HEK293 (cell line): ENCODE data around the gene FOXA2.

ENCODE experiments used
- CTCF ChIA-PET: fragments of 350-600 bp; formaldehyde crosslinking; extraction: SDS; loops from one replicate; lab custom pipeline; 2021; ENCODE audit warnings: antibody characterized with exemption; lab: Yijun Ruan, JAX
- POLR2A ChIA-PET: fragments of 300-600 bp; formaldehyde crosslinking; extraction: SDS; loops from one replicate; lab custom pipeline; 2020; ENCODE audit warnings: antibody characterized with exemption, inconsistent platforms; lab: Yijun Ruan, JAX
- H3K27ac ChIP-seq: fragments of 200-500 bp; sonication (Bioruptor generic); 2 replicates; pipeline ENCODE4 v1.5.1; 2014; ENCODE audit warnings: low read depth, low read length, control low read depth, inconsistent platforms; ENCODE audit errors: extremely low read depth
- H3K36me3 ChIP-seq, 2 experiments: fragments of 200-500 bp in 1 of 2; sonication (Bioruptor generic) in 1 of 2; 1 replicate in 1 of 2; 2 replicates in 1 of 2; pipeline ENCODE4 v1.5.1; 2014 to 2017; ENCODE audit warnings: inconsistent platforms in 2 of 2, low read length in 2 of 2; ENCODE audit not compliant: control insufficient read depth in 2 of 2, insufficient read depth in 1 of 2
- H3K4me1 ChIP-seq: fragments of 200-500 bp; sonication (Bioruptor generic); 2 replicates; pipeline ENCODE4 v1.5.1; 2014; ENCODE audit warnings: mild to moderate bottlenecking, low read length, inconsistent platforms; ENCODE audit not compliant: control insufficient read depth, insufficient read depth
- H3K4me3 ChIP-seq: 2 replicates; pipeline ENCODE4 v1.5.1; 2011; ENCODE audit warnings: low read depth, mild to moderate bottlenecking, control low read depth, low read length, moderate library complexity
- H3K9me3 ChIP-seq: fragments of 200-500 bp; sonication (Bioruptor generic); 2 replicates; pipeline ENCODE4 v1.5.1; 2014; ENCODE audit warnings: low read depth, low read length, inconsistent platforms; ENCODE audit not compliant: control insufficient read depth, insufficient read depth
- BCL11B ChIP-seq: fragments of 450-650 bp; formaldehyde crosslinking; IDR thresholded peaks from 2 replicates; pipeline ENCODE4 v1.5.1; 2016; ENCODE audit warnings: low read depth, missing biosample characterization, missing genetic modification characterization
- GFI1B ChIP-seq: fragments of 450-650 bp; formaldehyde crosslinking; IDR thresholded peaks from 2 replicates; pipeline ENCODE4 v1.5.1; 2016; ENCODE audit warnings: missing biosample characterization, missing genetic modification characterization
- HOXD13 ChIP-seq: sonication (generic); formaldehyde crosslinking; IDR thresholded peaks from 2 replicates; pipeline ENCODE4 v1.8.0; 2022; ENCODE audit warnings: missing genetic modification reagents, borderline replicate concordance
- MEIS1 ChIP-seq: sonication (generic); formaldehyde crosslinking; IDR thresholded peaks from 2 replicates; pipeline ENCODE4 v1.8.1; 2022; ENCODE audit warnings: missing genetic modification reagents, mild to moderate bottlenecking, borderline replicate concordance
- MZF1 ChIP-seq: fragments of 450-650 bp; formaldehyde crosslinking; IDR thresholded peaks from 2 replicates; pipeline ENCODE4 v1.5.1; 2017; ENCODE audit warnings: missing biosample characterization, missing genetic modification characterization, borderline replicate concordance
- SCRT2 ChIP-seq: fragments of 450-650 bp; formaldehyde crosslinking; IDR thresholded peaks from 2 replicates; pipeline ENCODE4 v1.5.1; 2016; ENCODE audit warnings: missing biosample characterization, missing genetic modification characterization
- SETDB1 ChIP-seq: IDR thresholded peaks from one replicate; pipeline ENCODE4 v1.6.1; 2017; ENCODE audit warnings: mild to moderate bottlenecking, low read length, moderate library complexity, mixed read lengths; ENCODE audit not compliant: insufficient read length
- ZNF114 ChIP-seq: fragments of 450-650 bp; formaldehyde crosslinking; IDR thresholded peaks from 2 replicates; pipeline ENCODE4 v1.5.0; 2017; ENCODE audit warnings: missing biosample characterization, missing genetic modification characterization
- ZNF133 ChIP-seq: fragments of 450-650 bp; formaldehyde crosslinking; IDR thresholded peaks from 2 replicates; pipeline ENCODE4 v1.5.1; 2016; ENCODE audit warnings: missing biosample characterization, missing genetic modification characterization
- ZNF214 ChIP-seq: fragments of 450-650 bp; formaldehyde crosslinking; IDR thresholded peaks from 2 replicates; pipeline ENCODE4 v1.5.1; 2017; ENCODE audit warnings: missing biosample characterization, mild to moderate bottlenecking, missing genetic modification characterization, borderline replicate concordance
- ZNF248 ChIP-seq: fragments of 450-650 bp; formaldehyde crosslinking; IDR thresholded peaks from 2 replicates; pipeline ENCODE4 v1.5.1; 2017; ENCODE audit warnings: missing biosample characterization, missing genetic modification characterization
- ZNF341 ChIP-seq: fragments of 450-650 bp; formaldehyde crosslinking; IDR thresholded peaks from 2 replicates; pipeline ENCODE4; 2016; ENCODE audit warnings: low read depth, missing biosample characterization, missing genetic modification characterization
- ZNF626 ChIP-seq: fragments of 450-650 bp; sonication (Bioruptor Pico); formaldehyde crosslinking; IDR thresholded peaks from 2 replicates; pipeline ENCODE4 v1.5.1; 2018; ENCODE audit warnings: missing biosample characterization, missing genetic modification characterization, inconsistent platforms
- ZNF776 ChIP-seq: fragments of 450-650 bp; formaldehyde crosslinking; IDR thresholded peaks from 2 replicates; pipeline ENCODE4 v1.5.0; 2017; ENCODE audit warnings: missing biosample characterization, missing genetic modification characterization, borderline replicate concordance
- ZNF777 ChIP-seq: fragments of 450-650 bp; formaldehyde crosslinking; IDR thresholded peaks from 2 replicates; pipeline ENCODE4 v1.5.1; 2017; ENCODE audit warnings: missing biosample characterization, missing genetic modification characterization, borderline replicate concordance
- ZNF792 ChIP-seq: fragments of 450-650 bp; formaldehyde crosslinking; IDR thresholded peaks from 2 replicates; pipeline ENCODE4 v1.5.1; 2016; ENCODE audit warnings: missing biosample characterization, missing genetic modification characterization
- ZNF843 ChIP-seq: fragments of 450-650 bp; formaldehyde crosslinking; IDR thresholded peaks from 2 replicates; pipeline ENCODE4 v1.5.1; 2016; ENCODE audit warnings: missing biosample characterization, missing genetic modification characterization
- TF ChIP-seq, protein P1 (sequence below): fragments of 450-650 bp; formaldehyde crosslinking; IDR thresholded peaks from 2 replicates; pipeline ENCODE4 v1.5.1; 2016; ENCODE audit warnings: missing biosample characterization, missing genetic modification characterization, borderline replicate concordance
- TF ChIP-seq, protein P2 (sequence below): fragments of 450-650 bp; formaldehyde crosslinking; conservative IDR thresholded peaks from 2 replicates; pipeline ENCODE4 v1.5.1; 2016; ENCODE audit warnings: low read depth, missing biosample characterization, missing genetic modification characterization

The FOXA2 gene

DNA sequence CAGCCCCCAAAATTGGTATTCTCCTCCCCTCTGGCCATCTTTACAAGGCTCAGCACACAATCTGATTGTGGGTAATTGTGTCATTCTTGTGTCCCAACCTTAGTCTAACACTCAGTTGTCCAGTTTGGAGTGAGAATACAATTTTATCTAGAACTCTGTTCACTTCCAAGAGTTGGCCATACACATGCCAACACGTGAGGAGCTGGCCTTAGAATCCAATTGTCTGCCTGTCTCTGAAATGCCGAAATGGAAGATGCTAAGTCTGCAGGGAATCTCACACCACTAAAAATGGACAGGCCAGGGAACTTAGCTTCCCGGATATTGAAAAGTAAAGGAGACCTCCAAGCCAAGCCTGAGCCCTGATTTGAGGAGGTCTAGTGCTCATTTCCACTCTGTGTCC, 12.3 kb downstream of the FOXA2 start:
- no peak overlapping the region for H3K4me3 ChIP-seq
- H3K9me3 ChIP-seq, result no peaks in the 10 kb centered on the region
- no peak overlapping the region for H3K27ac ChIP-seq
- TF ChIP-seq ZNF776 (no peak), ZNF133 (no peak)
- peaks cover 12% of the 10 kb centered on the region for H3K4me1 ChIP-seq
- POLR2A ChIA-PET, result no interaction called here
- no peaks in the 10 kb centered on the region for H3K36me3 ChIP-seq
- CTCF ChIA-PET, result interaction anchor here (0.5 to 1.4 kb wide), 2 partner anchors 14 to 258 kb away, joined by 3 to 9 read pairs; no protein-coding TSS in a partner anchor

DNA sequence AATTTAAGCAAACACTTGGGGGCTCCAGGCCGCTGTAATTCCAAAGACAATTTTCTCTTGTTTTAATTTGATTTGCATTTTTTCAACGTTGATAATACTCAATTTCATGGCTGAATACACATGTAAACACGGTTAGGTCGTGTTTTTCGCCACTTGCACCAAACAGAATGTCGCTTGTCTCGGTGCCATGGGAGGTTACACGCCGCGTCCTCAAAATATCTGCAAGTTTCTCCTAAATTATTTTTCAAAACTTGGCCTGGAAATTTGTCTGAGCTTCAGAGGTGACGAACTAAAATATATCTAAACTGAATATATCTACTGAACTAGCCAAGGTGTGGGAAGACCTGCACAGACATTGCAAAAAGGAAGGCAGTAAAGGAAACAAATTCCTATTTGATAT, 15.0 kb downstream of the FOXA2 start:
- Histone ChIP-seq H3K36me3 (no peaks in the 10 kb centered on the region), H3K4me1 (no peaks in the 10 kb centered on the region), H3K27ac (no peak overlapping the region), H3K4me3 (no peak overlapping the region), H3K9me3 (no peaks in the 10 kb centered on the region)
- TF ChIP-seq ZNF626 (tag by site-specific recombination), result no peak
- TF ChIP-seq, protein P1, sequence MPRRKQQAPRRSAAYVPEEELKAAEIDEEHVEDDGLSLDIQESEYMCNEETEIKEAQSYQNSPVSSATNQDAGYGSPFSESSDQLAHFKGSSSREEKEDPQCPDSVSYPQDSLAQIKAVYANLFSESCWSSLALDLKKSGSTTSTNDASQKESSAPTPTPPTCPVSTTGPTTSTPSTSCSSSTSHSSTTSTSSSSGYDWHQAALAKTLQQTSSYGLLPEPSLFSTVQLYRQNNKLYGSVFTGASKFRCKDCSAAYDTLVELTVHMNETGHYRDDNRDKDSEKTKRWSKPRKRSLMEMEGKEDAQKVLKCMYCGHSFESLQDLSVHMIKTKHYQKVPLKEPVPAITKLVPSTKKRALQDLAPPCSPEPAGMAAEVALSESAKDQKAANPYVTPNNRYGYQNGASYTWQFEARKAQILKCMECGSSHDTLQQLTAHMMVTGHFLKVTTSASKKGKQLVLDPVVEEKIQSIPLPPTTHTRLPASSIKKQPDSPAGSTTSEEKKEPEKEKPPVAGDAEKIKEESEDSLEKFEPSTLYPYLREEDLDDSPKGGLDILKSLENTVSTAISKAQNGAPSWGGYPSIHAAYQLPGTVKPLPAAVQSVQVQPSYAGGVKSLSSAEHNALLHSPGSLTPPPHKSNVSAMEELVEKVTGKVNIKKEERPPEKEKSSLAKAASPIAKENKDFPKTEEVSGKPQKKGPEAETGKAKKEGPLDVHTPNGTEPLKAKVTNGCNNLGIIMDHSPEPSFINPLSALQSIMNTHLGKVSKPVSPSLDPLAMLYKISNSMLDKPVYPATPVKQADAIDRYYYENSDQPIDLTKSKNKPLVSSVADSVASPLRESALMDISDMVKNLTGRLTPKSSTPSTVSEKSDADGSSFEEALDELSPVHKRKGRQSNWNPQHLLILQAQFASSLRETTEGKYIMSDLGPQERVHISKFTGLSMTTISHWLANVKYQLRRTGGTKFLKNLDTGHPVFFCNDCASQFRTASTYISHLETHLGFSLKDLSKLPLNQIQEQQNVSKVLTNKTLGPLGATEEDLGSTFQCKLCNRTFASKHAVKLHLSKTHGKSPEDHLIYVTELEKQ (tag by site-specific recombination), result no peak
- no peak for TF ChIP-seq ZNF341 (tag by site-specific recombination)
- TF ChIP-seq HOXD13 (CRISPR knock-in tag), result no peak
- no peak for TF ChIP-seq ZNF843 (tag by site-specific recombination)
- TF ChIP-seq, protein P2, sequence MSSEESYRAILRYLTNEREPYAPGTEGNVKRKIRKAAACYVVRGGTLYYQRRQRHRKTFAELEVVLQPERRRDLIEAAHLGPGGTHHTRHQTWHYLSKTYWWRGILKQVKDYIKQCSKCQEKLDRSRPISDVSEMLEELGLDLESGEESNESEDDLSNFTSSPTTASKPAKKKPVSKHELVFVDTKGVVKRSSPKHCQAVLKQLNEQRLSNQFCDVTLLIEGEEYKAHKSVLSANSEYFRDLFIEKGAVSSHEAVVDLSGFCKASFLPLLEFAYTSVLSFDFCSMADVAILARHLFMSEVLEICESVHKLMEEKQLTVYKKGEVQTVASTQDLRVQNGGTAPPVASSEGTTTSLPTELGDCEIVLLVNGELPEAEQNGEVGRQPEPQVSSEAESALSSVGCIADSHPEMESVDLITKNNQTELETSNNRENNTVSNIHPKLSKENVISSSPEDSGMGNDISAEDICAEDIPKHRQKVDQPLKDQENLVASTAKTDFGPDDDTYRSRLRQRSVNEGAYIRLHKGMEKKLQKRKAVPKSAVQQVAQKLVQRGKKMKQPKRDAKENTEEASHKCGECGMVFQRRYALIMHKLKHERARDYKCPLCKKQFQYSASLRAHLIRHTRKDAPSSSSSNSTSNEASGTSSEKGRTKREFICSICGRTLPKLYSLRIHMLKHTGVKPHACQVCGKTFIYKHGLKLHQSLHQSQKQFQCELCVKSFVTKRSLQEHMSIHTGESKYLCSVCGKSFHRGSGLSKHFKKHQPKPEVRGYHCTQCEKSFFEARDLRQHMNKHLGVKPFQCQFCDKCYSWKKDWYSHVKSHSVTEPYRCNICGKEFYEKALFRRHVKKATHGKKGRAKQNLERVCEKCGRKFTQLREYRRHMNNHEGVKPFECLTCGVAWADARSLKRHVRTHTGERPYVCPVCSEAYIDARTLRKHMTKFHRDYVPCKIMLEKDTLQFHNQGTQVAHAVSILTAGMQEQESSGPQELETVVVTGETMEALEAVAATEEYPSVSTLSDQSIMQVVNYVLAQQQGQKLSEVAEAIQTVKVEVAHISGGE (tag by site-specific recombination), result no peak
- no peak for TF ChIP-seq MZF1 (tag by site-specific recombination)
- no peak for TF ChIP-seq ZNF214 (tag by site-specific recombination)
- TF ChIP-seq BCL11B (tag by site-specific recombination), result no peak
- no peak for TF ChIP-seq ZNF248 (tag by site-specific recombination)
- TF ChIP-seq SETDB1, result no peak
- TF ChIP-seq SCRT2, result no peak
- TF ChIP-seq MEIS1, result no peak
- POLR2A ChIA-PET, result no interaction called here
- CTCF ChIA-PET, result interaction anchor here (0.7 to 1.1 kb wide), 2 partner anchors 18 to 118 kb away, joined by 3 to 5 read pairs; no protein-coding TSS in a partner anchor

DNA sequence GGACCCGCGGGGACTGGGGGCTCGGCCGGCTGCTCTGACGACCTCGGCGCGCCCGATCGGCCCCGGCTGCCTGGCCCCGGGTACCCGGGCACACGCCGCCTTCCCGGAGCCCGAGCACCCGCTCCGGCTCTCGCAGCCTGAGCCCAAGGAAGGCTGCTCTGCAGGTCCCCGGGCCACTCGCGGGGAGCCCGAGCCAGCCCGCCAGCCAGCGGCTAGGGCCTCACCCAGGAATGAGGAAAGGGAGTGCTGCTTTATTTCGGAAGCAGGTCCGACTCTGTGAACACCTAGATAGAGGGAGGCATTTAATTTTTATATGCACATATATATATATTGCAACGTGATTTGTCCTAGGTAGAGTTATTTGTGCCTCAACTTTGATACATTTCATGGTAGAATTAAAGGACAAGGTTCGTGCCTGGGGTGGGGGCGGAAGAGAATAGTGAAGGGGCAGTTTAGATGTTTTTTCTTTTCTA, 15.5 kb downstream of the FOXA2 start:
- Histone ChIP-seq H3K4me1 (no peaks in the 10 kb centered on the region), H3K4me3 (no peak overlapping the region), H3K36me3 (no peaks in the 10 kb centered on the region), H3K27ac (no peak overlapping the region), H3K9me3 (no peaks in the 10 kb centered on the region)
- ChIA-PET CTCF (no interaction called here), POLR2A (no interaction called here)
- TF ChIP-seq ZNF777 (tag by site-specific recombination) (no peak), GFI1B (tag by site-specific recombination) (no peak), ZNF114 (tag by site-specific recombination) (no peak), ZNF792 (tag by site-specific recombination) (no peak)
